RKO (cell line): ENCODE measurements around the gene ADPRS.

Experiments
- DNase-seq: peaks from one replicate; pipeline ENCODE4 v3.0.0-alpha.2; 2016; ENCODE audit warnings: low spot score

ADPRS gene

DNA sequence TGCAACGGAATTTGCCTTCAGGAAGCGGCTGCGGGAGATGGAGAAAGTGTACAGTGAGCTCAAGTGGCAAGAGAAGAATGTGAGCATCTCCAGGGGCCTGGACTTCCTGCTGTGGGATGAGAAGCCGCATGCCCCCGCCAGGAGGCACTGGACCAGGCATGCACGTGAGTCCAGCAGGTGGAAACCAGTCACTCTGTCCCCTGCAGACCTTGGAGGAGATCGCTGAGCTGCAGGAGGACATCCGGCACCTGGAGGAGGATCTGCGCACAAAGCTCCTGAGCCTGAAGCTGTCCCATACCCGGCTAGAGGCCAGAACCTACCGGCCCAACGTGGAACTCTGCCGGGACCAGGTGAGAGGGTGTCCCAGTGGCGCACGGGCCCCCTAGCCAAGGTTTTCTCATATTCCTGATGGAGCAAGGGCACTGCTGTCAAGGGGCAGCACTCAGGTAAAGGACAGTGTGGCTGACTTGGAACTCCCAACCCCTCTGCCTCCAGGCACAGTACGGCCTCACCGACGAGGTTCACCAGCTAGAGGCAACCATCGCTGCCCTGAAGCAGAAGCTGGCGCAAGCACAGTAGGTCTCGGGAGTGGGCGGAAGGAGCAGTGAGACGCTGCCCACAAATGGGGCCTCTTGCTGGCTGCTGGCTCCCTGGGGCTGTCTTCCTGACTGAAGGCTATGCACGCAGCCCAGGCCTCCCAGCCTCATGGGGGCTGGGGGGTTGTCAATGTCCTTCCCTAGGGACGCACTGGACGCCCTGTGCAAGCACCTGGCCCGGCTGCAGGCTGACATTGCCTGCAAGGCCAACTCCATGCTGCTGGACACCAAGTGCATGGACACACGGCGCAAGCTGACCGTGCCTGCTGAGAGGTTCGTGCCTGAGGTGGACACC lies 1.2 kb upstream of the ADPRS start:
- DNase-seq = no peak

DNA sequence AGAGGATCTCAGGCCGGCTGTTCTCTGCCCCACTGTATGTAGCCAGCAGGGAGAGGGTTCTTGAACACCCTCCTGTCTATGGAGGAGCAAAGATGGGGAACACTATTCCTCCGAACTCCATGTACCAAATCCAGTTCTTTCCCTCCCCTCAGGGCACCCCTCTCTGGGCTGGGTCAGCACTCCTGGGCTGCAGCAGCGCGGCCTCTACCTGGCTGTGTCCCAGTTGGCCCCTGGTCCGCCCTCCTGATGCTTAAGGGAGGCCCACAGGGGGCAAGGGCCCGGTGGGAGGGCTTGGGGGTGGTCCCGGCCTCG lies 471 bp upstream of the ADPRS start:
- no peak for DNase-seq

DNA sequence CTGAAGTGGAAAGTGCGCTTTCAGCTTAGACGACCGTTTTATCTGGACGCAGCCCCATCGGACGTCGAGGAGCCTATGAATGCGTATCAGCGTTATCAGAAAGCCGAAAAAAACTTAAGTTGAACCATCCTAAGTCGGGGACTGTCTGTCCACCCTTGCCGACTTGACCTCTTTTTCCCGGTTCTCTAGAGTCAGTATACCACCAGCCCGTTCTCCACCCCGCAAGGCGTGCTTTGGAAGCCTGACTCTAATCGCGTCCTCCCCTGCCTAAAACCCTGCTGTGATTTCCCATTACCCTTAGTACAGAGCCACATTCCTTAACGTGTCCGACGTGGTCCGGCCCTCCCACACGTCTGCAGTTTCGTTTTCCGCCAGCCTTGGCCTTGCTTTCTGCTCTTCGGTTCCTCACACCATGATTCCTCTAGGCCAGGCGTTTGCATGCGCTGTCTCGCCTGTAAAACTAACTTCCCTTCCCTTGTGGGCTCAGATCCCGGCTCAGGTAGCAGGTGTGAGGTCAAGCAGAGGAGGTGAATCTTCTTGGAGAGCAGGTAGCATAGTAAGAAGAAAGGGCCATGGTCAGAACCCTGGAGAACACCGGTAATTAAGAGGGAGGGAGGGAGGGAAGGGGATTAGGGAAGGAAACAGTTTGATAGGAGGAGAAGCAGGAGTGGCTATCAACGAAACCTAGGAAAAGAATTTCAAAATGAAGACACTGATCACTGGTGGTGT lies 865 bp downstream of the ADPRS start:
- peak; percentile 64 for DNase-seq

DNA sequence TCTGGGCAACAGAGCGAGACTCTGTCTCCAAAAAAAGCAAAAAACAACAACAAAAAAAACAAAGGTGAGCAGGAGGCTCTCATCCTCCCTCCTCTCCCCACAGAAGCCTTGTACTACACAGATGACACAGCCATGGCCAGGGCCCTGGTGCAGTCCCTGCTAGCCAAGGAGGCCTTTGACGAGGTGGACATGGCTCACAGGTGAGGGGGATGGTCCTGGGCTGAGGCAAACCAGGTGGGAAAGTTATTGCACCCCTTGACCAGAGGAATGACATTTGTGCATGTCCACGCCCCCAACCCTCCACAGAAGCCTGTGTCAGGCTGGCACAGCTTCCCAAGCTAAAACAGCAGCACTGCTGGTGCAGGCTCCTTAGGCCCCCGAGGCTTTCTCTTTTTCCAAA lies 2.4 kb downstream of the ADPRS start:
- no peak for DNase-seq

DNA sequence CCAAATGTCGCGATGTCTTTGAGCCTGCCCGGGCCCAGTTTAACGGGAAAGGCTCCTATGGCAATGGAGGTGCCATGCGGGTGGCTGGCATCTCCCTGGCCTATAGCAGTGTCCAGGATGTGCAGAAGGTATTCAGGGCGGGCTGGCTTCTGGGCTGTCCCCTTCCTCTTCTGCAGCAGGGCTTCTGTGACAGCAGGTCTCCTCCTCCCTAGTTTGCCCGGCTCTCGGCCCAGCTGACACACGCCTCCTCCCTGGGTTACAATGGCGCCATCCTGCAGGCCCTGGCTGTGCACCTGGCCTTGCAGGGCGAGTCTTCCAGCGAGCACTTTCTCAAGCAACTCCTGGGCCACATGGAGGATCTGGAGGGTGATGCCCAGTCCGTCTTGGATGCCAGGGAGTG lies 3.0 kb downstream of the ADPRS start:
- no peak for DNase-seq

DNA sequence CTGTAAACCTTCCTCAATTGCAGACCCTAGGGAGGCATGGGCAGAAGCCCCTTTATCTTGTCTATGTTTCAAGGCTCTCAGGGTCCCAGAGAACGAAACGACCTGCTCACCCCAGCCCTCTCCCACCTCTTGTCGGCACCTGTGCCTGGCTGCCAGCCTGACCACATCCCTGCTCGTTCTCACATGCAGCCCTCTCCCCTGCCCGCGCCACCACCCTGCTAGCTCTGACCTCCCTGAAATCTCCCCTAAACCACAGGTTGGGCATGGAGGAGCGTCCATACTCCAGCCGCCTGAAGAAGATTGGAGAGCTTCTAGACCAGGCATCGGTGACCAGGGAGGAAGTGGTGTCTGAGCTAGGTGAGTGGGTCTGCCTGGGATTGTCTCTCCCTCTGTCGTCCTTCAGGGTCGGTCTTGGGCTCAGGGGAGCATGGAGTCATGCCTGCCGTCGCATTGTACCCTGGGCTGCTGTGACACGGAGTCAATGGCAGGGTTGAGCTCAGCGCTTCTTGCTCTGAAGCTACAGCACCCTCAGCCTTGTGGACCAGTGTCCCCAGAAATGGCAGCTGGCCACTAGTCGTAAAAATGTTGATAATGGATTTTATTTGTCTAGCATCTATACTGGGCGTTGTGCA lies 3.6 kb downstream of the ADPRS start:
- DNase-seq = no peak

DNA sequence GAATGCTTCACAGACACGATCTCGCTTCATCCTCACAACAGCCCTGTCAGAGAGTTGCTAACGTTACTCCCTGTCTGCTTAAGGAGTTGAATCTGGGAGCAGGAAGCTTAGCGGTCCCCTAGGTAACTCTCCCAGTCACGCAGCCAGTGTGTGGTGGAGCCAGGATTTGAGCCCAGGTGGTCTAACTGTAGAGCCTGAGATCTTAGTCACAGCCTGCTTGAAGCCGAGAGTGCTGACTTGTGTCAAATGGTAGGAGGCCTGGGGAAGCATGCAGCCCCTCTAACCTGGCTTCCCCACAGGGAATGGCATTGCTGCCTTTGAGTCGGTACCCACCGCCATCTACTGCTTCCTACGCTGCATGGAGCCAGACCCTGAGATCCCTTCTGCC lies 4.1 kb downstream of the ADPRS start:
- no peak for DNase-seq

DNA sequence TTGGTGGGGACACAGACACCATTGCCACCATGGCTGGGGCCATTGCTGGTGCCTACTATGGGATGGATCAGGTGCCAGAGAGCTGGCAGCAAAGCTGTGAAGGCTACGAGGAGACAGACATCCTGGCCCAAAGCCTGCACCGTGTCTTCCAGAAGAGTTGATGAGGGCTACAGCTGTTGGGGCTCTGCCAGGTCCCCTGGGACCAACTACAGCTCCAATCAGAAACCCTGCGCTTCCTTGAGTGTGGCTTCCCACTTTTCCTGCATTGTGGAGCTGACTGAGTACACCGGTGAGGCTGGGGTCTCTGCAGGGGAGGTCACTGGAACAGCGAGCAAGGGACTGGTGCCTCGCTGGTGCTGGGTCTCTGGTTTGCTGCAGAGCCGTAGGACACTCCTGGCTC lies 4.5 kb downstream of the ADPRS start:
- no peak for DNase-seq

DNA sequence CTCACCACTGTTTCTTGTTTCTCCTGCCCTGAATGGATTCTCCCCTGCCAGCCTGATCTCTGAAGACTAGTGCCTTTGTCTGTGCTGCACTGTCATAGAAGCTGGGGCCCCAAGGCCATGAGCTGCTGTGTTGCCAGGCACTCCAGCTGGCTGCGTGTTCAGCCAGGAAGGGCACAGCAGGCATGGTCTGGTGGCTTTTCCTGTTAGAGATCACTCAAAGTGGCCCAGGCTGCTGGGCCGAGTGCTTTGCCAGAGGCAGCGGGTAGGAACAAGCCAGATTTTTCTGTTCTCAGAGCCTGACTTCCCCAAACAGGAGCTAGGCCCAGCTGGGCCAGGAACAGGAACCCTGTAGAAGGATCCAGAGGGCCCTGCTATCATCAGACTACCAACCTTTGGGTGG lies 5.2 kb downstream of the ADPRS start:
- no peak for DNase-seq

DNA sequence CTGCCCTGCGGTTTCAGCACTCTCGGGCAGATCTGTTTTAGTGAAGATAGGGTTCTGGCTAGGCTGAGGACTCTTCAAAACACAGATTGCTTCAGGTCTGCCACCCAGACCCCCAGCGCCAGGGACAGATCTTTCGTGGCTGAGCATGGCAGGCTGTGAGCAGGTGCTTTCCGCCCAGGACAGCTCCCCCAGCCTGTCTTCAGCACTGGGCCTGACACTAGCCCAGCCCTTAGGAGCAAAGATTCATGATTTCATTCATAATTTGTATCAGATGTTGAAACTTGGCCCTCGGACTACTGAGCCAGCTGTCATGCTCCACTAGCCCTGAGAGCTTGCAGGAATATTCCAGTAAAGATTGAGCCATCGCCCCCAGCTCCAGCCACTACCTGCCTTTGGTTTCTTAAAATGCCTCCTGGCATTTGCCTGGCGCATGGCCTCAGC lies 5.9 kb downstream of the ADPRS start:
- no peak for DNase-seq

DNA sequence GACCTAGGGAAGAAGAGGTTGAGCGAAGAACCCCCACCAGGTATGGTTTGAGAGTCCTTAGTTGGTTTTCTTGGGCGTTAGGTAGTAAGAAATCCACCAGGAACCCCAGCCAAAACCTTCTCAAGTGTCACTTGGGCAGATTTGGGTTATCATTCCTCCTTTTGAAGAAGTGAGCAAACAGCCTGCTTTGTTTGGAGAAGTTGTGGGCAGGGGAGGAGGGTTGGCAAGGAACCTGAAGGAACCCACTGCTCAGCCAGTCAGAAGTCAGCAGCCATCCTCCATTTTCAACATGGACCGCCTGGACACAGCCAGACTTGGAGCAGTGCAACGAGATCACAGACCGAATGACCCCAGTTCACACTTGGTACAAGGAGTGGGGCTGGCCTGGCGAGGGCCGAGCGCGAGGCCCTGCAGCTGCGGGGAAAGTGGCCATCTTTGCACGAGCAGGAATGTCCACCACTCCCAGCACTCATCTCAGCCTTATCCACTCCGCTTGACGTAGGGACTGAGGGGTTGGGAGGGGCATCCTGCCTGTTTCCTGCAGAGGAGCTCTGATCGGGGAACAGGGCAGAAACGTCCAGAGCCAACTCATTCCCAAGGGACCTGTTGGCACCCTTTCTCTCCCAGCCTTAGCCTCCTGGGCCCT lies 7.2 kb downstream of the ADPRS start:
- no peak for DNase-seq

DNA sequence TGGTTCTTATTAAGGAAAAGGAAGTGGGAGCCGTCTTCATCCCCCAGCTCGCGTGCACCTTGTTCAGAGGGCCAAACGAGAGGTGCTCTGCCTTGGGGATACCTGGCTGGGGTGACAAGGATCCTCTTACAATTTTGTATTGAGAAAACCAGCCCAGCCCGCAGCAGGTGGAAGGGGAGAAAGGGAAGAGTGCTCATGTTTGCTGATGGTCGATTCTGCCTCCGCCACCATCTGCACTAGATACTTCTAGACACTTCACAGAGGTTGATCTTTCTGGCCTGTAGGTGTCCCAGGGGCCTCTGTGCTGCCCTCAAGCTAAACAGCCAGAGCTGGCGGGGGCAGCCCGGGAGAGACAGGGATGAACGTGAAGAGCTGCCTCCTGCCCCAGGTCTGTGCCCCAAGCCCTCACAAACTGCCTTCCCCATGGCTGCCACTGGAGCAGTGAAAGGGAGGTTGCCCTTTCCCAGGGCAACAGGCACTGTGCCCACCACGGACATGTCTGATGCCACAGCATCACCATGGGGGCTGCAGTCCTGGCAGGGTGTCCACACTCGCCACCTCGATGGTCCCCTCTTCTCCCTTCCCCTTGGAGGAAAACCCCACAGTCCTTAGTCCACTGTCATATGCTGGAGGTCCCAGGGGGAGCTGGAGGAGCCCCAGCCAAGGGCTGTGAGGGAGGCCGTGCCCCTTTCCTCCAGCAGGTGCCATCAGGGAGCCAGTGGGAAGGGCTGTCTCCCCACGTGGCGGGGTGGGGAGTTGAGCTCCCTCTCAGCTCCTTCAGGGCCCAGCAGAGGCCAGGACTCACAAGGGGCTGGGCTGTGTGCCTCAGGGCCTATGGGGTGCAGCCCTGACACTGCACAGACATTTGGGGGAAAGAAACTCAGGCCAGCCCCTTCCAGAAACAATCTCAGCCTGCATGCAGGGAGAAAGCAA lies 8.1 kb downstream of the ADPRS start:
- DNase-seq = peak; percentile 41

DNA sequence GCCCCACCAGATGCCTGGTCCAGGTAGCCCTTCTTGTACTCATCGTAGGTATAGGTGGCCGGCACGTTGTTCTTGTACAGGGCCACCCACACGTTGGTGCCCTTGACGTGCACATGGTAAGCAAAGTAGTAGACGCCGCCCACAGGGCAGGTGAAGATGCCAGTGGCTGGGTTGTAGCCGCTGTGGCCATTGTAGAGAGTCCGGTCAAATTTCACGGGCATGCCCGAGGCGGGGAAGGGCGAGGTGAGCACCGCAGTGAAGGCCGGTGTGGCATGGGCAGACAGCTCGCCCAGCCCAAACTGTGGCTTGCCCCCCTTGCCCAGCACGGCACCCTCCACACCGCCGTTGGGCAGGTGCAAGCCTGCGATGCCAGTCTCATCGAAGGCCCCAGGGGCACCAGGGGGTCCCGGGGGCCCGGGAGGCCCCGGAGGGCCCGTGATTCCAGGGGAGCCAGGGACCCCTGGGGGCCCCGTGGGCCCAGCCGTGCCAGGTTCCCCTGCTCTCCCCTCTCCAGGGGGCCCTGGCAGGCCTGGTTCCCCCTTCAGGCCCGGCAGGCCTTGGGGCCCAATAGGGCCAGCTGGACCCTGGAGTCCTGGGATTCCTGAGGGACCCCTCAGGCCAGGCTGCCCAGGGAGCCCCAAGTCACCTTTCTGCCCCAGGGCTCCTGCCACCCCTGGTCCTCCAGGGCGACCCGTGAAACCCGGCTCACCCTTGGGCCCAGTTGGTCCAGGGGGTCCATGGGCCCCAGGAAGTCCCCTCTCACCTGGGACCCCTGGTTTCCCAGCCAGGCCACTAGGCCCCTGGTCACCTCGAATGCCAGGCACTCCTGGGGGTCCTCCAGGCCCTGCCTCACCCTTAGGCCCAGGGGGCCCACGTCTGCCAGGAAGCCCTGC lies 9.2 kb downstream of the ADPRS start:
- DNase-seq = no peak

DNA sequence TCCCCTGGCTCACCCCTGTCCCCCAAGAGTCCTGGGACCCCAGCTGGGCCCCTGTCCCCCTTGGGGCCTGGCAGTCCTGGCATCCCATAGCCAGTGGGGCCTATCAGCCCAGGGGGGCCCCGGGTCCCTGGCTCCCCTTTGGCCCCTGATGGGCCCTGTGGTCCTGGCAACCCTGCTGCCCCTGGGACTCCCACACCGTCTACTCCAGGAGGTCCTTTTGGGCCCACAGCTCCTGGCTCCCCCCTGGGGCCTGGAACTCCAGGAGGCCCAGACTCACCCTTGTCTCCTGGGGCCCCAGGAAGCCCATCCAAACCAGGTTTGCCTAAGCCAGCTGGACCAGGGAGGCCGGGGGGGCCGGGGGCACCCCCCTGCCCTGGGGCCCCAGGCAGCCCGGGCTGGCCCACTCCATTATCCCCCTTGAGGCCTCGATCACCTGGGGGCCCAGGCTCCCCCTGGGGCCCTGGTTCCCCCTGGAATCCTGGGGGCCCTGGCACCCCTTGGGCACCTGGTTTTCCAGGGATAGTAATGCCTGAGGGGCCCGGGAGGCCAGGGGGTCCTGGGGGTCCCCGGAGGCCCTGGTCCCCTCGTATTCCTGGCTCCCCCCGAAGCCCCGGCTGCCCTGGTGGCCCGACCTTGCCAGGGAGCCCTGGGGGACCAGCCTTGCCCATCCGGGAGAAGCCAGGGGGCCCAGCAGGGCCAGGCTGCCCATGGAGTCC lies 10.1 kb downstream of the ADPRS start:
- no peak for DNase-seq

DNA sequence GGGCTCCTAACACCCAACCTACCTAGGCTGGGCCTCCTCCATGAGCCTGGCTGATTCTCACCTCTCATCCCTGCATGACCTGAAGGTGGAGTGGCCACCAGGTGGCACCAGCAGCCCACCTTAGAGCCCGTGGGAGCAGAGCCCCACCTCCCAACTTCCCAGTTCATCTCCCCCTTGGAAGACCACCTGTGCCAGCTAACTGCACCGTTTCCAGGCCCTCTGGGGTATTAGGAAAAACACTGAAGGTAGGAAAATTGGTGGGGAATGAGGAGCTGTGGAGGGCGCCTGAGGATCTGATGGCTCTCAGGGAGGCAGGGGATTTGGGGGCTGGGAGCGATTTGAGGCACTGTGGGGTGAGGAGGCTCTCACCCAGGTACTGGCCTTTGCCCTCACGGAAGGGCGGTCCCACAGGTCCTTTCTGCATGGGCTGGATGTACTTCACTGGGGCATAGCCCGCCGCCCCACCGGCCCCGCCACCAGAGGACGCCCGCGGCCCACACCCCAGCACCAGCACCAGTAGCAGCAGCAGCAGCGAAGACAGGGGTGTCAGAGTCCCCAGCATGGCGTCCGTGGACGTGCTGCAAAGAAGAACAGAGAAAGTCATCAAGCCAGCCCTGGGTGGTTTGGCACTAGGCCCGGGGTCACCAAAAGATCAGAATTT lies 11.1 kb downstream of the ADPRS start:
- DNase-seq = peak; percentile 56

DNA sequence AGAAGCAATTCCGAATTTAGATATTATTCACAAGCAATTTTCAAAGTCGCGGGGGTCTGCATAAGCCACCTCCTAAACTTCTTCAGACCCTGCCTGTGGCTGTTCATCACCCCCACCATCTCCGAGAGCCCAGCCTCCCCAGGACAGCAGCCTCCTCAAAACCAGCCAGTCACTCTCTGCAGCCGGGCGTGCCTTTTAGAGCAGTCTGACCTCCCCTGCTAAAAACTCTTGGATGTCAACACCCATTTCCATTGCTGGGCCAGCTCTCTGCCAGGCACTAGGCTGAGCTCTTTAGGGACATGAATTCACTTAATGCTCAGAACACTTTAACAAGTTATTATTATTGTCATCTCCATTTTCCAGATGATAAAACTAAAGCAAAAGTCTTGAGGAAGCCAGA lies 11.7 kb downstream of the ADPRS start:
- no peak for DNase-seq

DNA sequence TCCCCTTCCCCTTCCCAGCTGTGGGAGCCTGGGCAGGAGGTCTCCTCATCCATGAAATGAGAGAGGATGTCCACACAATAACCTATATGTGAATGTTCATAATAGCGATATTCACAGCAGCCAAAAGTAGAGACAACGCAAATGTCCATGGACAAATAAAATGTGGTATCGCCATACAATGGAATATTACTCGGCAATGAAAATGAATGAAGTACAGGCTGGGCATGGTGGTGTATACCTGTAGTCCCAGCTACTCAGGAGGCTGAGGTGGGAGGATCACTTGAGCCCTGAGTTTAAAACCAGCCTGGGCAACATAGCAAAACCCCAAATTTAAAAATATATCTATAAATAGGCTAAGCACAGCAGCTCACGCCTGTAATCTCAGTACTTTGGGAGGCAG lies 12.9 kb downstream of the ADPRS start:
- DNase-seq = no peak

DNA sequence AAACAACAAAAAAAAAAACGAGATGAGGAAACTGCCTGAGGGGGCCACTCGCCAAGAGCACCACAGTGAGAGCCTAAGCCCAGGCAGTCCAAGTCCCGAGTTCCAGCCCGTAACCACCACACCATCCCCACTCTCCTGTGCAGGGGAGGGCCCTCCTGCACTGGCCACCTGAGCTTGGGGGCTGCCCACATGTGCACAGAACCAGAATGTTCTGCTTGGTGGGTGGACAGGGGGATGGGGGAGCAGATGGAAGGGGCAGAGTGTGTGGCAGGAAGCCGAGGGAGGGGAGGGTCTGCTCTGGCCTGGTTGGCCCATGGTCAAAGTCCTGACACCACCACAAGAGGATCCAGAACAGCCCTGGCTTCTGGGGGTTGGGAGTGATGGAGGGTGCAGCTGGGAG lies 17.6 kb downstream of the ADPRS start:
- DNase-seq = no peak

DNA sequence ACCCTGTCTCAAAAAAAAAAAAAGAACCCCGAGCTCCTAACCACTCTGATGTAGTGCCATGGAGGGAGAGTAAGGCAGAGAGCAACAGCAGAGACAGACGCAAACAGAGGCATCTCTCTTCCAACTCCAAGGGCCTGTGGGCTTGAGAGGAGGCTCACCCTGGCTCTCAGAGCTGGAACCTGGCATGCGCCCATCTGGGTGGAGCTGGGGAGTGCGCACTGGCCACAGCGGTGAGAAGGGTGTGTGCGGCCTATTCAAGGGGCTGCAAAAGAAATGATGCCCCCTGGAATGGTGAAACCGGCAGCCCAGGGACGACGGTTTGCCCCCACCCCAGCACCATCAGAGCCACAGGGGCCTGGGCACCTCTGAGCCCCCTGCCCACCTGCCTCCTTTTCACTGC lies 18.7 kb downstream of the ADPRS start:
- no peak for DNase-seq
